C4-2B (cell line): ENCODE measurements around the gene FAM83D.

Experiments
- ZFX ChIP-seq: fragments of 450-650 bp; IDR thresholded peaks from 2 replicates; pipeline ENCODE4 v1.6.1; 2017
- TF ChIP-seq, protein P1 (sequence below): fragments of 450-650 bp; conservative IDR thresholded peaks from 2 replicates; pipeline ENCODE4 v1.5.1; 2017; ENCODE audit warnings: mild to moderate bottlenecking

DNA sequence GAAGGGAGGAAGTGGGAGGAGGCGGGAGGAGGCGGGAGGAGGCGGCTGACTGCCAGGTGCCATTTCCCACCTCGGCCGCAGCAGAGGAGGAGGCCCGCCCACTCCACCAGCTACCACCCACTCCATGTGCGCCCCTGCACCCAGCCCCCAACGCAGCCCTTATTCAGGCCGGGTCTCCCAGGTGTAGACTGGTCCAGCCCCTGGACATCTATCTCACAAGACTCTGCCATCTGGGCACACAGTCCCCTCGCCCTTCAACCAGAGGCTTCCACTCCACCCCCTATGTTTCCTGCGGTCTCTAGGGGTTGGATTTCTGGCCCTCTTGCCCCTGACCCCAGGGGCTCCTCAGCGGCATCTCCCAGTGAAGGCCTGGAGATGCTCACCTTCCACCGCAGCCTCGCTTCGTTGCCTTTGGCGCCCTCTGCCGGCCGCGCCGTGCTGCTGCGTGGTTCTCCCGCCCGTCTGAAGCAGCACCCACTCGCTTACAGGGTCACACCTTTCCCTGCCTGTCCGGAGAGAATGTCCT, 32.6 kb upstream of the FAM83D start:
- TF ChIP-seq, protein P1, sequence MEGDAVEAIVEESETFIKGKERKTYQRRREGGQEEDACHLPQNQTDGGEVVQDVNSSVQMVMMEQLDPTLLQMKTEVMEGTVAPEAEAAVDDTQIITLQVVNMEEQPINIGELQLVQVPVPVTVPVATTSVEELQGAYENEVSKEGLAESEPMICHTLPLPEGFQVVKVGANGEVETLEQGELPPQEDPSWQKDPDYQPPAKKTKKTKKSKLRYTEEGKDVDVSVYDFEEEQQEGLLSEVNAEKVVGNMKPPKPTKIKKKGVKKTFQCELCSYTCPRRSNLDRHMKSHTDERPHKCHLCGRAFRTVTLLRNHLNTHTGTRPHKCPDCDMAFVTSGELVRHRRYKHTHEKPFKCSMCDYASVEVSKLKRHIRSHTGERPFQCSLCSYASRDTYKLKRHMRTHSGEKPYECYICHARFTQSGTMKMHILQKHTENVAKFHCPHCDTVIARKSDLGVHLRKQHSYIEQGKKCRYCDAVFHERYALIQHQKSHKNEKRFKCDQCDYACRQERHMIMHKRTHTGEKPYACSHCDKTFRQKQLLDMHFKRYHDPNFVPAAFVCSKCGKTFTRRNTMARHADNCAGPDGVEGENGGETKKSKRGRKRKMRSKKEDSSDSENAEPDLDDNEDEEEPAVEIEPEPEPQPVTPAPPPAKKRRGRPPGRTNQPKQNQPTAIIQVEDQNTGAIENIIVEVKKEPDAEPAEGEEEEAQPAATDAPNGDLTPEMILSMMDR, result peak; percentile 96
- no peak for TF ChIP-seq ZFX
